Activated CD4-positive, CD25-positive, alpha-beta regulatory T cell (primary cell): ENCODE data around the gene INCA1.
A peak's percentile ranks its signal among the peaks of the same experiment; 100 is the strongest.

Experiments
- DNase-seq, 4 experiments: peaks; one replicate each; lab custom pipeline; 2025; lab: John Stamatoyannopoulos, UW

Gene INCA1

DNA sequence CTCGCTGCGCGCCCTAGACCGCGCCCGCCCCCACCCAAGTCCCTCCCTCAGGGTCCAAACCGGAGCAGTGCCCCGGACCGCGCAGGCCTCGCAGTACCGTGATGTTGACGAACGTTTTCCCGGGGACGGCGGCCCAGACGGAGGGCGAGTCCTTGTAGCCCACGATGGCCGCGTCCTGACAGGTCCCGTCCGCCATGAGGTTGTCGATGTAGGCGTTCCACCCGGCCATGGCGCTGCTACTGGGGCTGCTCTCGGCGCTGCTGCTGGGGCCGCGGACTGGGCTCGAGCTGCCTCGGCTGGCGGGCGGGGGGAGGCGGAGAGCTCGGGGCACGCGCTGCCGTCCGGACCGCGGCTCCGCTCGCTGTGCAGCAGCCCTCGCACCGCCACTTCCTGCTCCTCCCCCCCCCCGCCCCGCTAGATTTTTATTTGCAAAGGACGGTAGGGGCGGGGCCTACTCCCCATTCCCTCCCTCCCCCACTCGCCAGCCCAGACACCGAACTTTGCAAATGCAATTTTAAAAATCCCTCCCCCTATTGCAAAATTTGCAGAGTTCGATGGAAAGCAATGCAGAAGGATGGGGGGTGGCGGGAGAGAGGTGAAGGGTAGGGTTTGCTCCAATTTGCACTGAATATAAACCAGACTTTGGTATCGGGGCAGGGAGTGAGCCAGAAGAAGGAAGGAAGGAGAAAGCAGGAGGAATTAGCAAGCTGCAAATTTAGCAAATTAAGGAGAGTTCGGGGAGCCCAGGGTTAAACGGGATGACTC is 49.0 kb downstream of the INCA1 start, which contains the start of gene PFN1:
TSS of gene PFN1 (minus strand) at position 365 of the 765 bp plus-strand sequence. CDS start at position 229, 136 bp downstream.
- peak; percentile 80 to 92 (median 84) for DNase-seq

DNA sequence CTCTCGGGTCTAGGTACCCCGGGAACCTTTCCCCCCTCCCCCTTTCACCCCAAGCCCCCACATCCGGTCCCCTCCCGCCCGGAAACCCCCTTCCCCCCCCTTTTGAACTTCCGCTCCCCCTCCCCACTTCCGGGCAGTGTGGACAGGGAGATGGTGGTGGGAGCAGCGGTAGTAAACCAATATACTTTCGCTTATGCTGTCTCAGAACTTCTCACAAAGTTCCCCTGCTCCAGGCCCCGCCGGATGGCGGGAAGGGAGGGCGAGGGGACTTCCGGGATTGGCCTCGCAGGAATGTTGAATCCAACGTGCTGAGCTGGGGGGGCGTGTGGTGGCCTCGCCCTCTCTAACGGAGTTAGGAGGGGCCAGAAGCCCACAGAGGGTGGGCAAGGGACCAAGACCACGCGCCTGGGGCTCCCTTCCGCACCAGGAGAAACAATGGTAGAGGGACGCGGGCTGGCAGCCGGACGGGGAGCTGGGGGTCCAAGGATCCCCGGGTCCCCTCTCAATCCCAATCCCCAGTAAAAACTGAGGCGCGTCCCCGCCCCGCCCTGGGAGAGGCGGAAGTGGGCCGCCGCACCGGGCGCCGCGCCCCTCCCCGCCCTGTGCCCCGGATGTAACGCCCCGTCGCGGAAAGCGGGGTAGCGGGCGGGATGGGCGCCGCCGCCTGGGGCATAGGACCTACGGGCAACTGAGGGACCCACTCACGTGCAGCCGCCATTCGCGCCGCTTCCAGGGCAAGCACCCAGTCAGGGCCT is 49.7 kb downstream of the INCA1 start:
- peak; percentile 43 to 65 (median 54) for DNase-seq

DNA sequence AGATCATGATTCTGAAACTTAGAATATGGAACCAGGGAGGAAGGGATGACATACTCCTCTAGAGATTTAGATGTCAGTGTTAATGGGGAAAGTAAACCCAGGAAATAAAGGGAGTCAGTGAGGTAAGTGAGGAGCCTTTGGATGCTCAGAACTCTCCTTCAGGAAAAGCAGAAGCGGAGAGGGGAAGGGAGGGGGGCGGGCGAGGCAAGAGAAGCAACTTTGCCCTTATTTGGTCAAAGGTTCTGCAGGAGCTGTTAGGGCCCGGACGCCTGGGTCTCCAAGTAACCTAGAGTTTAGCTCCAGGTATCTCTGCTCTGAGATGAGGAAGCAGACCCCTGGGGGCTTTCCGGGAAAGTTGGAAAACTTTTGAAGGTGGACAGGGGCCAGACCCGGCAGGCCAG is 50.3 kb downstream of the INCA1 start:
- no peak for DNase-seq

DNA sequence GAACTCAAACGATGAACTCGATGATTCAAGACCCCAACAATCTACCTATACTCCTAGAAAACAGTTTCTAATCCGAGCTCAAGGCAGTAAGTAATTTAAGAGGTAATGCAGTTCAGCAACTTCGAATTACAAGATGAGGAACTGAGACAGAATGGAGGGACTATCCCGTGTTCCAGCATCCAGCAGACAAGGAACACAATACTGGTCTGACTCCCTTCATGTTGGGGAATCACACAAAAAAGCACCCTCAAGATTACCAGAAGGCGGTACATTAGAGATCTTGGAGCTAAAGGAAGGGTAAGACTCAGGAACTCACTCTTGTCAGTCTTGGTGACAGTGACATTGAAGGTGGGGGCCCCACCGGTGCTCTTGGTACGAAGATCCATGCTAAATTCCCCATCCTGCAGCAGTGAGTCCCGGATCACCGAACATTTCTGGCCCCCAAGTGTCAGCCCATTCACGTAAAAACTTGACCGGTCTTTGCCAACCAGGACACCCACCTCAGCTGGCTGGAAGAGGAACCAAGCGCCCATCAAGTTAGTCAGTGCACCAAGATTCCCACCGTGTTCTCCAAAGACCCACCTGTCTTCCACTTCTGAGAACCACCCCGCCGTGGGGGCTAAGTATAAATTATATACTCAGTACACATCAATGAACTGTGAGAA is 50.9 kb downstream of the INCA1 start:
- DNase-seq: no peak

DNA sequence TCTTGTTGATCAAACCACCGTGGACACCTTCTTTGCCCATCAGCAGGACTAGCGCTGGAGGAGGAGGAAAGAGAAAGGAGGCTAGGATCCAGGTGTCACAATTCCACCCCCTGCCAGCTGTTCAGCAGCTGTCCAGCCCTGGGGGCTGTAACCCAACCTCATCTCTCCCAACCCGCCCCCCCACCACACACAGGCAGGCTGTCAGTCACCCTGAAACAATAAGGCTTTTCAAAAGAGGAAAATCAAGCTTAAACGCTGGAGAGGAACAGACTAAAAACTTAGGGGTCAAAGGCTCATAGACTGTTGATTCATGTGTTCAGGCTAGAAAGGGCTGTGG is 51.4 kb downstream of the INCA1 start:
- no peak for DNase-seq

DNA sequence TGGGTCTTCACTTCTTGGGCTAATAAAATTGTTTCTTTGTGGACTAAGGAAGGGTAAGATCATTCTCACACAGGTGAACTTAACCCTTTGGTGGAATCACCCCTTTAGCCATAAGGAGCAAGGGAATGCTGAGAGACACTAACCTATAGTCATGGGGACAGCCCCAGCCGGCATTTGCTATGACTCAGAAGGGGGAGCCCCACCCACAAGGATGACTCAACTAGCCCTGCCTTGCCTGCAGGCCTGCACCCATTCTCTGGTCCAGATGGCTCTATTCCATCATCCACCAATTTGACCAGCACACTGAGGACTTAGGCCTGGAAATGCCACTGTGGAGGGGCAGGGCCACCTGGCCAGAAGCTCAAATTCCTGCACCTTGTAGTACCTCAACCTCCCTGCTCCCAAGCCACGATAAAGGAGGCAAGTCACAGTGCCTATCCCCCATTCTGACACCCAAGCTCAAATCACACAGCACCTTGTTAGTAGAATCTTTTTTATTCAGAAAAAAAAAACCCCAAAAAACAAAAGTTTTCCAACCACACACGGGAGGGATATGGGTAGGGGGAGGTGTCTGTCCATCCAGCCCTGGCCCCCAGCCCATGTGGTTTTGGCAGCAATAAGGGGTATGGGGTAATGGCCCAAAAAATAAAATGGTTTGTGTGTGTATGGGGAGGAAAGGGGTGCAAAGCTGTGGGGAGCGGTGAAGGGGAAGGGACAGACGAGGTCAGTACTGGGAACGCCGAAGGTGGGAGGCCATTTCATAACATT is 52.0 kb downstream of the INCA1 start:
- peak; percentile 50 to 67 (median 58) for DNase-seq

DNA sequence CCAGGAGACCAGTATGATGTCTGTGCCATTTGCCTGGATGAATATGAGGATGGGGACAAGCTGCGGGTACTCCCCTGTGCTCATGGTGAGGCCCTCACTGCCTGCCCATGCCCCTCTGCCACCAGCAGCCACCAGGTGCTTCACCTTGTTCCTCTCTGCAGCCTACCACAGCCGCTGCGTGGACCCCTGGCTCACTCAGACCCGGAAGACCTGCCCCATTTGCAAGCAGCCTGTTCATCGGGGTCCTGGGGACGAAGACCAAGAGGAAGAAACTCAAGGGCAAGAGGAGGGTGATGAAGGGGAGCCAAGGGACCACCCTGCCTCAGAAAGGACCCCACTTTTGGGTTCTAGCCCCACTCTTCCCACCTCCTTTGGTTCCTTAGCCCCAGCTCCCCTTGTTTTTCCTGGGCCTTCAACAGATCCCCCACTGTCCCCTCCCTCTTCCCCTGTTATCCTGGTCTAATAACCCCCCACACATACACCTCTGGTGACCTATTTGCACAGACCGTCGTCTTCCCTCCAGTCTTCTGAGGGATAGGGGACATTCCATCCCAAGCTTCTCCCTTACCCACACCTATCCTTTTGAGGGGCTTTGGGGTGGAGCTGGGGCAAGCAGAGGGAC is 52.7 kb downstream of the INCA1 start:
- no peak for DNase-seq

DNA sequence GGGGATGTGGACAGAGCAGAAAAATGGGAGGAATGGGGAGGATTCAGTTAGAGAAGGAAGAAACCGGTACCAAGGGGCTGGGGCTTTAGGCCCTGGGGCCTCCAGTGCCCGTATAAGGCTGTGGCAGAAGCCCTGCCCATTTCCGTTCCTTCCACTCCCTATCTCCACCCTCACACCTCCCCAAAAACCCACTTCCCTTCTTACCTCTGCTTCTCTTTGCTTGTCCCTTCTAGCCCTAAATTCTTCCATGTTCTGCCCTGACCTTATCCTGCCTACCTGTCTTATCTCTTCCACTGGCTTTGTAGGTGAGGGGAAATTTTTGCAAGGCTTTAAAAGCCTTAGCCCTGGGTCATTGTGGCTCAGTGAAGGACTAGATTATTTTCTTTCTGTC is 53.2 kb downstream of the INCA1 start:
- DNase-seq: peak in 1 of 4 experiments; percentile 15

DNA sequence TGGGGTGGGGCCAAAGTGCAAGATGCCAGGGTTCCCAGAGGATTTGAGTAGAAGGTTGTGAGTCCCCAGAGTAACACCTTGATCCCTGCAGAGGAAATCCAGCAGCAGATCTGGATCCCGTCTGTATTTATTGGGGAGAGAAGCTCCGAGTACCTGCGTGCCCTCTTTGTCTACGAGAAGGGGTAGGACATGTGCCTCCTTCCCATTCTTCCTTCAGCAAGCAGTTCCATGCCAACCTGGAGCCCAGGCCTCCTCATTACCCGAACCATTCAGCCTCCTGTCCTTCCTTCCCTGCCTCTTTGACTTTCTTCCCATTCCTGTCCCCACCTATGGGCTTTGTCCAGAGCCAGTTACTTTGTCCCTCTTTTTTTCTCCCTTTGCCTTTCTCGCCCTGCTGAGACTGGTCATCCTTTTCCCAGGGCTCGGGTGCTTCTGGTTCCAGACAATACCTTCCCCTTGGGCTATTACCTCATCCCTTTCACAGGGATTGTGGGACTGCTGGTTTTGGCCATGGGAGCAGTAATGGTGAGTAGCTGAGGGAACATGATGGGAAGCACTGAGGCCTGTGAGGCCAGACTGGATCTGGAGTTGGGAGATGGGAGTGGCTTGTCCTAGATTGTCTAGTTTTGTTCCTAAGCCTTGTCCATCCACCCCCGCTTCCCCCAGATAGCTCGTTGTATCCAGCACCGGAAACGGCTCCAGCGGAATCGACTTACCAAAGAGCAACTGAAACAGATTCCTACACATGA is 54.4 kb downstream of the INCA1 start:
- DNase-seq: no peak

DNA sequence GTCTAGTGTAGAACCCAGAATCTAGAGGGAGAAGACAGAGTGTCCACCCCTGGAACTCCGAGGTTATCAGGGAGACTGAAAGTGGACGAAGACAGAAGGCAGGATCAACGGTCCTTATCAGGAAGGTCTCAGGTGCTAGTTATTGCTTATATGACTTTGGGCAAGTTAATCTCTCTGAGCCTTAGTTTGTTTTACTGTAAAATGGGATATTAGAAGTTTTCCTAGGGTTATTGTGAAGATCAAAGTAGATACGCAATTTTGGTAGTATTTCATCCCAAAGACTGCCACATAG is 56.1 kb downstream of the INCA1 start:
- DNase-seq: no peak

DNA sequence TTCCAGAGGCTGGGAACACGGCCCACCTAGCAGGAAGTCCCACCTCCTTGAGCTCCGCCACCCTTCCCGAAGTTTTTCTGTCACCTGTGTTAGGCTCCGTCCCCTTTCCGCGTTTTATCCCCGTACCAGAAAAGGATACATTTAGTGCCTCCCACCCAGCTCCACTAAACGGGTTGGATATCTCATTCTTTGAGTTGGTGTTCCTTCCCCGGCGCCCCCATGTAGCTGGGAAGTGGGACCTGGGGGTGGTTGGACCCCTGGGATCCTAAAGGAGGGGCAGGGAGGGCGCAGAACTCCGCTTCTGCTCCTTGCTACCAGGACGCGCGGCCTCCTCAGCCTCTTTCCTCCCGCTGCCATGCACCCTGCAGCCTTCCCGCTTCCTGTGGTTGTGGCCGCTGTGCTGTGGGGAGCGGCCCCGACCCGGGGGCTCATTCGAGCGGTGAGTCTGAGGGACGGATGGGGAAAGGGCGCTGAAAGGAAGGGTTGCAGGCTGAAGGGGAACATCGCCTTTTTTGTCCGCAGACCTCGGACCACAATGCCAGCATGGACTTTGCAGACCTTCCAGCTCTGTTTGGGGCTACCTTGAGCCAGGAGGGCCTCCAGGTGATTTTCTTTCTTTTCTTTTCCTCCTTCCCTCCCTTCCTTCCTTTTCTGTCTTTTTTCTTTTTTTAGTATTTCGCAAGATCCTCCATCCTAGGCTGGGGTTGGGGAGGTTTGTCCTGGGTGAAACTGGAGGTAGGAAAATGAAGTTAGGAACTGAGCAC is 56.6 kb downstream of the INCA1 start:
- peak in 1 of 4 experiments; percentile 19 for DNase-seq

DNA sequence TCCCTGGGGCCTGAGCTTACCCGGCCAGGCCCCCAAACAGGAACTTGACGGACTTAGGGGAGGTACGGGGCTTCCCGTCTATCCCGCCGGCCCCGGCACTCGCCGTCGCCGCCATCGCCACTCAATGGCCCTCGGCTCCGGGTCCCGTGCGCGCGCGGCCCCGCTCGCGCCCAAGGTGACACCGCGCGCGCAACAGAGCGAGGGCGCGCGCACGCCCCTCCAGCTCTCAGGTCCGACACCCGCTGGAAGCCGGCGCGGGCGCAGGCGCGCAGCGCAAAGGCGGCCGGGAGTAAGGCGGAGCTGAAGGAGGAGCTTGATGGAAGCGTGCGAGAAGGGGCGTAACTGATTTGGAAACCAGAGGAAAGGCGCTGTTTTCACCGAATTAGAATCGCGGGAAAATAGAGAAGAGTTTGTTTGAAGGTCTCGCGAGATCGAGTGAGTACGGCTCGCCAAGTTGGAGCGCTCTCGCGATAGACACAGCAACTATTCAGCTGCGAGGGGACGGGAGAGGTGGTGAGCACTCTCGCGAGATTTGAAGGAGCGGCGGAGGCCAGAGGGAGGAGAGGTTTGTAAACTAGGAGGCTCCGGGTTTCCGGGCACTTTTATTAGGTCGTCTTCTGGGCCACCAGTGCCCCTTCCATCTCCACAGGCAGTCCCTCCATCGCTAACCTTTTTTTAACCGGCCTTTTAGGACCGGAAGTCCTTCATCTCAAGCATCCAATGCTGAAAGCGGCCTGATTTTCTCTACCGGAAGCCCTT is 57.3 kb downstream of the INCA1 start, which contains the start of the genes RNF167 and SLC25A11:
TSS of gene RNF167 (plus strand) at position 473 of the 759 bp plus-strand sequence. CDS start 642 bp downstream, outside the sequence.
TSS of gene SLC25A11 (minus strand) at position 251 of the 759 bp plus-strand sequence. CDS start at position 115, 136 bp downstream.
- peak; percentile 96 to 98 (median 97) for DNase-seq

DNA sequence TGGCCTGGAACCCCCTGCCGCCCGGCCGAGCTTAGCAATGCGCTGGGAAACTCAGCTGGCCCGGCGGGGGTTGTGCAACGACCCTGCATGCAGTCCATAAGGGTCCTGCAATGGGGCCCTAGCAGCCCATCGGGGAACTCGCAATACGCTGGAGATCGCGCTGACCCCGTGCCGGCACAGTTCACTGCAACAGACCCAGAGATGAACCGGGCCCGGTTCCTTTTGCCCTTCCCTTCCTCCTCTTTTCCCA is 57.9 kb downstream of the INCA1 start:
- DNase-seq: no peak

DNA sequence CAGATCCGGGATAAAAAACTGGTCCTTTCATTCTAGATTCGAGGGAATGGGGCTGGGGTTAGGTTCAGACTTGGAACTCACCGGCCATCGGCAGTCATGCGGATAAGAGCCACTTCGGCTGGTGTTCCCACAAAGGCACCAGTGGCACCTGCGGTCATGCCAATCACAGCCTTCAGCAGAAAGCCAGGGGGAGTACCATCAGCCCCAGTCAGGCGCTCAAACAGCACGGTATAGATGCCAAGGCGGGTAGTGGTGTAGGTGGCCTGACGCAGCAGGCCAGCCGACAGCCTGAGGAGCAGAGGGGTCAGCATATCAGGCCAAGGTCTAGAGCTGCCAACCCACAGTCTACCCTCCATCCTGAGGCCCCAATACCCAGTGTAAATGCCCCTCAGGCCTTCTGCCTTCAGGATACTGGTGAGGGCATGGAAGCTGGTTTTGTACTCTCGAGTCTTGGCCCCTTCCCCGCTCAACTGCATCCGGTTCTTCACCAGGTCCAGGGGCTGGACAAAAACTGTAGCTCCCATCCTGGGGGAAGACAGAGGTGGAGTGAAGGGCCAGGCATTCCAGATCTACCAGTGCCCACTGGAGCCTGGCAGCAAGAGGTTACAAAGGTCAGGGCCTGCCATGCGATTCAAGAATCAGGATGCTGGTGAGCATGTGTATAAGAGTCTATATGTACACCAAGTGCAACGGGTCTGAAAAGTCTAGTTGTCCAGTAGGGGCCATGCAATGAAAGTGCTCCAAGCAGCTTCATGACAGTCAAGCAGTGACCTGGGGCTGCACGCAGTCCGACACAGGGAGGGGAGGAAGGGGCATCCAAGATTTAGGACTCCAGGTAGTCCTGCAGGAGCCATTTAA is 58.4 kb downstream of the INCA1 start:
- no peak for DNase-seq
